ENCODE data around the gene ERAL1. TPM values are rescaled to one million over a fixed set of nuclear protein-coding genes. Genes with fewer than 3 reads are reported as not detected.

ERAL1 gene
- total and polyA plus RNA-seq, 2 of the 13 experiments (the other 11 are each of a cell fraction or from before 2014, with no cell fraction given), result 46.9 to 72.2 TPM

DNA sequence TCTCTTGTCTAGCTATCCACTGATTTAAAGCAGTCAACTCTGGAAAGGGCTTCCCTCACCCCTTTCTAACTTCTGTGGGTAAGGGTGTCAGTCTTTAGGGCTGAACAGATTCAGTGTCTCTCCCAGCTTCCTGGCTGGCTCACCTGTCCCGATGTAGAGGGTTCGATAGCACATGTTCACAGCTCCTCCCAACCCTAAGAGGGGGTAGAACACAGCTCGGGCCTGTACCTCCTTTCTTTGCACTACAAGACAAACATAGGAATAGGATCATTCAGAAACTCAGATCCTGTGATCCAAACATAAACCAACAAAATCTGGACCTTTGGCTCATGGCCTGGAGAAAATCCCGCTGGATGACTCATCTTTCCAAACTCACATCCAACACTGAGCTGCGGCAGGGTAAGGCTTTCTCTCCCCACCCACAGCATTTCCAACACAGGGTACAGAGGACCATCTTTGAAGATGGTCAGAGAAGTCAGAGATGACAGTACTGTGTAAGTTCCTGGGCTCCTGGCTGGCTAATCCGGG lies 53.9 kb downstream of the ERAL1 start (continued):
- no peak for TF ChIP-seq TERF1 (CRISPR knock-in tag; IDR thresholded peaks at IDR 0.05)
- no peak for TF ChIP-seq ZNF737 (CRISPR knock-in tag; IDR thresholded peaks at IDR 0.05; ENCODE audit: borderline replicate concordance)
- TF ChIP-seq, protein P1, sequence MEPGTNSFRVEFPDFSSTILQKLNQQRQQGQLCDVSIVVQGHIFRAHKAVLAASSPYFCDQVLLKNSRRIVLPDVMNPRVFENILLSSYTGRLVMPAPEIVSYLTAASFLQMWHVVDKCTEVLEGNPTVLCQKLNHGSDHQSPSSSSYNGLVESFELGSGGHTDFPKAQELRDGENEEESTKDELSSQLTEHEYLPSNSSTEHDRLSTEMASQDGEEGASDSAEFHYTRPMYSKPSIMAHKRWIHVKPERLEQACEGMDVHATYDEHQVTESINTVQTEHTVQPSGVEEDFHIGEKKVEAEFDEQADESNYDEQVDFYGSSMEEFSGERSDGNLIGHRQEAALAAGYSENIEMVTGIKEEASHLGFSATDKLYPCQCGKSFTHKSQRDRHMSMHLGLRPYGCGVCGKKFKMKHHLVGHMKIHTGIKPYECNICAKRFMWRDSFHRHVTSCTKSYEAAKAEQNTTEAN (CRISPR knock-in tag; conservative IDR thresholded peaks at IDR 0.05), result peak; percentile 30; the same call in 1 of the 2 replicates
- 0 out of 2 replicates have a peak, but pooled peaks have one; percentile 56 for TF ChIP-seq HMG20B (CRISPR knock-in tag; conservative IDR thresholded peaks at IDR 0.05)
- TF ChIP-seq NFIC (IDR thresholded peaks at IDR 0.05; ENCODE audit: low read length), result 0 out of 2 replicates have a peak, but pooled peaks have one; percentile 42
- peak; percentile 73; the same call in 1 of the 2 replicates for TF ChIP-seq TFE3 (CRISPR knock-in tag; IDR thresholded peaks at IDR 0.05)
- TF ChIP-seq ZNF326 (CRISPR knock-in tag; IDR thresholded peaks at IDR 0.05; ENCODE audit: borderline replicate concordance), result no peak
- TF ChIP-seq MIER3 (CRISPR knock-in tag; IDR thresholded peaks at IDR 0.05; ENCODE audit: borderline replicate concordance), result no peak
- TF ChIP-seq ZNF619 (CRISPR knock-in tag; IDR thresholded peaks at IDR 0.05), result no peak
- peak; percentile 90 for TF ChIP-seq ZNF121 (CRISPR knock-in tag; IDR thresholded peaks at IDR 0.05)
- peak; percentile 51 for TF ChIP-seq HNF4A (CRISPR knock-in tag; IDR thresholded peaks at IDR 0.05)
- TF ChIP-seq ZNF136 (CRISPR knock-in tag; IDR thresholded peaks at IDR 0.05; ENCODE audit: low read depth), result 0 out of 2 replicates have a peak, but pooled peaks have one; percentile 37
- 0 out of 2 replicates have a peak, but pooled peaks have one; percentile 23 for TF ChIP-seq ZBTB34 (CRISPR knock-in tag; IDR thresholded peaks at IDR 0.05)
- 0 out of 2 replicates have a peak, but pooled peaks have one; percentile 57 for TF ChIP-seq HOMEZ (CRISPR knock-in tag; IDR thresholded peaks at IDR 0.05; ENCODE audit: low read depth)
- 0 out of 2 replicates have a peak, but pooled peaks have one; percentile 50 for TF ChIP-seq DNMT3B (CRISPR knock-in tag; conservative IDR thresholded peaks at IDR 0.05)
- TF ChIP-seq, protein P2, sequence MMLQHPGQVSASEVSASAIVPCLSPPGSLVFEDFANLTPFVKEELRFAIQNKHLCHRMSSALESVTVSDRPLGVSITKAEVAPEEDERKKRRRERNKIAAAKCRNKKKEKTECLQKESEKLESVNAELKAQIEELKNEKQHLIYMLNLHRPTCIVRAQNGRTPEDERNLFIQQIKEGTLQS (CRISPR knock-in tag; IDR thresholded peaks at IDR 0.05), result peak; percentile 90
- no peak for TF ChIP-seq NONO (IDR thresholded peaks at IDR 0.05)
- TF ChIP-seq NONO (CRISPR knock-in tag; conservative IDR thresholded peaks at IDR 0.05), result no peak
- TF ChIP-seq ZBTB20 (CRISPR knock-in tag; IDR thresholded peaks at IDR 0.05; ENCODE audit: borderline replicate concordance, low read depth), result 0 out of 2 replicates have a peak, but pooled peaks have one; percentile 28
- TF ChIP-seq MXI1 (IDR thresholded peaks at IDR 0.05; ENCODE audit: borderline replicate concordance, low read depth, low read length), result peak; percentile 38; the same call in 1 of the 3 replicates
- TF ChIP-seq ZNF225 (CRISPR knock-in tag; IDR thresholded peaks at IDR 0.05), result no peak
- TF ChIP-seq ZMYM2 (CRISPR knock-in tag; IDR thresholded peaks at IDR 0.05), result 0 out of 2 replicates have a peak, but pooled peaks have one; percentile 12
- no peak for TF ChIP-seq ZNF724P (CRISPR knock-in tag; IDR thresholded peaks at IDR 0.05; ENCODE audit: borderline replicate concordance)

Data from HepG2 (cell line).